ENCODE results near the gene CACNA1C. TPM values are rescaled to one million over a fixed set of nuclear protein-coding genes. Genes with fewer than 3 reads are reported as not detected.

Gene CACNA1C
- total RNA-seq, 4 donors from 2014 or later: 0.38 to 2.4 (median 1.4) TPM

DNA sequence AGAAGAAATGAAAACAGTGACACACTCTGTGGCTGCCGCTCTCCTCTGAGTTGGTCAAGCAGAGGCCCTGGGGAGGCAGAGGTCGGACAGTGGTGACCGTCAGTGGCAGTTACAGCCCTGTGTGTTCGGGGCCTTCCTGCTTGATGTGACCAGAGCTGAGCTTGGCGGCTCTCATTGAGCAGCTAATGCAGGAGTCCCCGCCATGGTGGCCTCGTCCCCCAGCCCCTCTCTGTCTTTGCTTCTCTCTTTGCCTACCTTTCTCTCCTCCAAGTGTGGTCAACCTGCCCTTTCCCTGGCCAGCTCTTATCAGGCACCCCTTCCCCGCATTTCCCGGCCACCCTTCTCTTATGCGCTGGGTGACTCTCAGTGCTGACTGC, 362.8 kb downstream of the CACNA1C start:
- TF ChIP-seq, protein P1, sequence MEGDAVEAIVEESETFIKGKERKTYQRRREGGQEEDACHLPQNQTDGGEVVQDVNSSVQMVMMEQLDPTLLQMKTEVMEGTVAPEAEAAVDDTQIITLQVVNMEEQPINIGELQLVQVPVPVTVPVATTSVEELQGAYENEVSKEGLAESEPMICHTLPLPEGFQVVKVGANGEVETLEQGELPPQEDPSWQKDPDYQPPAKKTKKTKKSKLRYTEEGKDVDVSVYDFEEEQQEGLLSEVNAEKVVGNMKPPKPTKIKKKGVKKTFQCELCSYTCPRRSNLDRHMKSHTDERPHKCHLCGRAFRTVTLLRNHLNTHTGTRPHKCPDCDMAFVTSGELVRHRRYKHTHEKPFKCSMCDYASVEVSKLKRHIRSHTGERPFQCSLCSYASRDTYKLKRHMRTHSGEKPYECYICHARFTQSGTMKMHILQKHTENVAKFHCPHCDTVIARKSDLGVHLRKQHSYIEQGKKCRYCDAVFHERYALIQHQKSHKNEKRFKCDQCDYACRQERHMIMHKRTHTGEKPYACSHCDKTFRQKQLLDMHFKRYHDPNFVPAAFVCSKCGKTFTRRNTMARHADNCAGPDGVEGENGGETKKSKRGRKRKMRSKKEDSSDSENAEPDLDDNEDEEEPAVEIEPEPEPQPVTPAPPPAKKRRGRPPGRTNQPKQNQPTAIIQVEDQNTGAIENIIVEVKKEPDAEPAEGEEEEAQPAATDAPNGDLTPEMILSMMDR (IDR thresholded peaks at IDR 0.05): no peak
- no peak for TF ChIP-seq POLR2A (IDR thresholded peaks at IDR 0.05)
- WGBS, 2 donors: 90 to 92% methylated on average over 10 of the region's 10 CpGs
- no peak overlapping the region for H3K4me3 ChIP-seq (ENCODE audit: low read depth, poor library complexity, severe bottlenecking)
- intact Hi-C loops (cut with DNase I; ENCODE audit: low total_unique reads): no loop called here
- DNase-seq (ENCODE audit: low spot score in 2 of 2): no peak

DNA sequence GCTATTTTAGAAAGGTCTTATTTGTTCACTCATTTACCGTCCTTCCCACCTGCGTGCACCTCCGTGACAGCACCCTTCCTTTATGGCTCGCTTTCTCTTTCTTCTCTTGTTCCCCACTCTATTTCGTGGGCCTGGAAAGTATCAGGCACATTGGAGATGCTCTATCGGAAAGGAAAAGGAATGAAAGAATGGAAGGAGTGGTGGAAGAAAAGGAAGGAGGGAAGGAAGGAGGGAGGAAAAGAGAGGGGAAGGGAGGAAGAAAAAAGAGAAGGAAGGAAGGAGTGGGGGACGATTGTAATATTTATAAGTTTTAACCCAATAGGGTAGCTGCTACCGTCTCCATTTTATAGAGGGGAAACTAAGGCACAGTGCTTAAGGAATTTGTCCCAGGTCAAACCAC, 363.4 kb downstream of the CACNA1C start:
- TF ChIP-seq POLR2A (IDR thresholded peaks at IDR 0.05): no peak
- TF ChIP-seq, protein P1 (IDR thresholded peaks at IDR 0.05): no peak
- intact Hi-C loops (cut with DNase I; ENCODE audit: low total_unique reads): no loop called here
- WGBS, 2 donors: 92 to 93% methylated on average over 8 of the region's 8 CpGs
- no peak overlapping the region for H3K4me3 ChIP-seq (ENCODE audit: low read depth, poor library complexity, severe bottlenecking)
- DNase-seq (ENCODE audit: low spot score in 2 of 2): no peak

DNA sequence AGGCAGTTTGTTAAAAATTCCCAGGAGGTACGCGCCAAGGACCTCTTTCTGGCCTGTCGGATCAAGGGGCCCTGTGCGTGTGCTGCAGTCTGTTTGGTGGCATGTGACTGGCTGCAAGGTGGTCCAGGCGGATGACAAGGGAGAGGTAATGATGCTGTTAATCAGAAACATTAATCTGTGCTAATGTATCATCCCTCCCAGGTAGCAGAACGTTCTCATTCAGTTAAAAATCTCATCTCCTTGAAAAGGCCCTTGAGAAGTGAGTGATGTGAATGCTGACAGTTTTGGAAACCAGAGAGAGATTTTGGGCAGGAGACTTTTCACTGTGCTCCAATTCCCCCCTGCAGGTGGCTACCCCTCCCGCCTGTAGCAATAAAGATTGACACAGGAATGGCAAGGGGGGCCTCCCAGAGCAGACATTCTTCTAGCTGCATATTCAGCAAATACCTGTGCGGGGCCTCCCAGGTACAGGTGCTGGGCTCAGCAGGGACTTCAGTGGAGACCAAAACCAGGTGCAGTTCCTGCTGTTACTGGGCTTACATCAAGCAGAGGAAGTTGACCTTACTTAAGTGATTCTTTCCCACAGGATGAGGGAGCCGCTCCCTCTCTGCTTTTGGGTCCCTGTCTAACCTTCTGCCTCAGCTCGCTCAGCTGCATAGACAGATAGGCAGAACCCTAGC, 364.8 kb downstream of the CACNA1C start:
- 87 to 90% methylated on average over 10 of the region's 10 CpGs for WGBS, 2 donors
- DNase-seq (ENCODE audit: low spot score in 2 of 2): no peak
- TF ChIP-seq, protein P1 (IDR thresholded peaks at IDR 0.05): no peak
- no peak for TF ChIP-seq POLR2A (IDR thresholded peaks at IDR 0.05)
- no peak overlapping the region for H3K4me3 ChIP-seq (ENCODE audit: low read depth, poor library complexity, severe bottlenecking)
- intact Hi-C loops (cut with DNase I; ENCODE audit: low total_unique reads): no loop called here

DNA sequence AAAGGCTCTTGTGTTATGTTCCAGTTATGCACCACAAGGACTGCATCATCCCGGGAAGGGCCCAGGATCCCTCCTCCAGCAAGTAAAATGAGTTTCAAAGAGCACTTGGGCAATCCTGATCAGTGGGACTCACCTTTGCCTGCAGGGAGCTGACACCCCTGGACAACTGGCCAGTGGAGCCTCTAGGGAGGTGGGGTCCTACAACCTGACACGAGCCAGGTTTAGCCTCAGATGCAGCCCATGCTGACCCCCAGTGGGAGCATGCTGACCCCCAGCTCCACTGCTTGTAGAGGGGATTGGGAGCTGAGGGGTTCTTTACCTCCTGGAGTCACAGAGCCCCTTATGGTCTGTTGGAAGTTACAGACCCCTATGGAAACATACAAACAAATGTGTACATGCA, 365.8 kb downstream of the CACNA1C start:
- intact Hi-C loops (cut with DNase I; ENCODE audit: low total_unique reads): no loop called here
- DNase-seq (ENCODE audit: low spot score in 2 of 2): no peak
- no peak for TF ChIP-seq POLR2A (IDR thresholded peaks at IDR 0.05)
- 65 to 82% methylated on average over 2 of the region's 2 CpGs for WGBS, 2 donors
- no peak overlapping the region for H3K4me3 ChIP-seq (ENCODE audit: low read depth, poor library complexity, severe bottlenecking)

DNA sequence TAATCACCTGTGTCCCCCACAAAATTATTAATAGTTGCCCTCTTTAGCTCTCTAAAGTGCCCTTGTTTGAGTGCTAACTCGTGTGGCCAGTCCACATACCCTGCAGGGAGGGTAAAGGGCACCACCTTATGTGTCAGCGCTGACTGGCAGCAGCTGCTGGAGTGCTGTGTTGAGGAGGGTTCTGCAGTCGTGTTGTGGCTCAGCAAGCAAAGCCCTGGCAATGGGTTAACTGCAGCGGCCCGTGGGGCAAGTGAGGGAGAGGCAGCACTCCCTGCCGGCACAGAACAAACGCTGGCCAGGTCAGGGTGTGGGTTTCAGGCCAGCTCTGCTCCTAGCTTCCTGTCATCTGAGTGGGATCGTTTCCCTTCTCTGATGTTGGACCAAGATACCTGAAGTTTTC, 369.8 kb downstream of the CACNA1C start:
- intact Hi-C loops (cut with DNase I; ENCODE audit: low total_unique reads): no loop called here
- no peak overlapping the region for H3K4me3 ChIP-seq (ENCODE audit: low read depth, poor library complexity, severe bottlenecking)
- TF ChIP-seq POLR2A (IDR thresholded peaks at IDR 0.05): no peak
- TF ChIP-seq, protein P1 (IDR thresholded peaks at IDR 0.05): no peak
- DNase-seq (ENCODE audit: low spot score in 2 of 2): no peak
- 65 to 78% methylated on average over 8 of the region's 8 CpGs for WGBS, 2 donors

DNA sequence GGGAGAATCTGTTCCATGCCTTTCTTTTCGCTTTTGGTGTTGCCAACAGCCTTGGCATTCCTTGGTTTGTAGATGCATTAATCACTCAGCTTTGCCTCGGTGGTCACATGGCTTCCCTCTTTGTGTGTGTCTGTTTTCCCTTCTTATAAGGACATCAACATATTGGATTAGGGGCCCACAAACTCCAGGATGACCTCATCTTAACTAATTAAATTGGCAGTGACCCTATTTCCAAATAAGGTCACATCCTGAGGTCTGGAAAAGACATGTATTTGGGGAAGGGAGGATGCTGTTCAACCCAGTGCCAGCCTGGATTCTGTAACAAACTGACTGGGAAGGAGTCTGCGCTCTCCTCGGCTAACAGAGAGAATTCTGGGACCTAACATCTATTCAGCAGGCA, 376.2 kb downstream of the CACNA1C start:
- 66 to 68% methylated on average over 4 of the region's 4 CpGs for WGBS, 2 donors
- no peak for DNase-seq (ENCODE audit: low spot score in 2 of 2)
- no peak for TF ChIP-seq POLR2A (IDR thresholded peaks at IDR 0.05)
- TF ChIP-seq, protein P1 (IDR thresholded peaks at IDR 0.05): no peak
- no peak overlapping the region for H3K4me3 ChIP-seq (ENCODE audit: low read depth, poor library complexity, severe bottlenecking)
- intact Hi-C loops (cut with DNase I; ENCODE audit: low total_unique reads): no loop called here
